Hepatic stellate cell (primary cell): Measurements from ENCODE around the gene RPL26.
"Not testable (repeated sequence)": the region's sequence is repeated elsewhere in the genome, so short reads cannot be mapped to it uniquely, and the experiment has no call there.

Experiments used
- DNase-seq: peaks from one replicate; pipeline ENCODE4 v3.0.0; 2011; ENCODE audit warnings: low spot score

RPL26 gene

GRCh38 chr17:8394497-8394896 lies 11.5 kb upstream of the RPL26 start:
- not testable (repeated sequence) for DNase-seq

- DNase-seq, result no peak
These were observed 10.7 kb upstream of the RPL26 start for GRCh38 chr17:8393470-8394231.

GRCh38 chr17:8392674-8393469 lies 9.9 kb upstream of the RPL26 start:
- no peak for DNase-seq

GRCh38 chr17:8392274-8392673 lies 9.3 kb upstream of the RPL26 start:
- no peak for DNase-seq

GRCh38 chr17:8391711-8392110 lies 8.7 kb upstream of the RPL26 start:
- DNase-seq, result no peak

GRCh38 chr17:8387914-8388651 lies 5.1 kb upstream of the RPL26 start:
- no peak for DNase-seq

GRCh38 chr17:8386841-8387240 lies 3.8 kb upstream of the RPL26 start:
- DNase-seq, result no peak

GRCh38 chr17:8384801-8385378 lies 1.9 kb upstream of the RPL26 start:
- peak; percentile 86 for DNase-seq

- peak; percentile 33 for DNase-seq
These were observed 182 bp downstream of the RPL26 start for GRCh38 chr17:8382880-8383142.

- DNase-seq, result no peak
These were observed 727 bp downstream of the RPL26 start for GRCh38 chr17:8382052-8382879.

GRCh38 chr17:8380049-8380448 lies 2.9 kb downstream of the RPL26 start:
- DNase-seq, result no peak

GRCh38 chr17:8378117-8378516 lies 4.9 kb downstream of the RPL26 start:
- not testable (repeated sequence) for DNase-seq

GRCh38 chr17:8377422-8377821 lies 5.6 kb downstream of the RPL26 start:
- no peak for DNase-seq

GRCh38 chr17:8376271-8377067 lies 6.5 kb downstream of the RPL26 start, which contains the start of gene KRABD2:
TSS of gene KRABD2 (minus strand) at chr17:8376704.
- DNase-seq, result peak; percentile 97

GRCh38 chr17:8375738-8376259 lies 7.2 kb downstream of the RPL26 start:
- DNase-seq, result no peak

- DNase-seq, result not testable (repeated sequence)
These were observed 9.1 kb downstream of the RPL26 start for GRCh38 chr17:8373856-8374255.

- no peak for DNase-seq
These were observed 10.6 kb downstream of the RPL26 start for GRCh38 chr17:8372422-8372821.

- DNase-seq, result no peak
These were observed 11.2 kb downstream of the RPL26 start for GRCh38 chr17:8371786-8372185.

GRCh38 chr17:8369944-8370343 lies 13.0 kb downstream of the RPL26 start:
- no peak for DNase-seq

GRCh38 chr17:8368193-8368592 lies 14.8 kb downstream of the RPL26 start:
- no peak for DNase-seq

- DNase-seq, result peak; percentile 66
These were observed 16.8 kb downstream of the RPL26 start for GRCh38 chr17:8366231-8366630.
